Stimulated activated CD8-positive, alpha-beta memory T cell treated with anti-CD3 and anti-CD28 coated beads, Interleukin-7, amount 100 ng/mL, for 1 hour (primary cell): ENCODE measurements around the gene CACHD1.

Experiments used
- DNase-seq, 2 donors: peaks; one replicate each; pipeline ENCODE4 v3.0.0-alpha.2; 2020; ENCODE audit warnings: low read depth in 2 of 2

The CACHD1 gene

GRCh38 chr1:64523413-64524337 lies 53.7 kb downstream of the CACHD1 start:
- DNase-seq: no peak

- no peak for DNase-seq
Observed at GRCh38 chr1:64524614-64525013, 54.7 kb downstream of the CACHD1 start.

DNA sequence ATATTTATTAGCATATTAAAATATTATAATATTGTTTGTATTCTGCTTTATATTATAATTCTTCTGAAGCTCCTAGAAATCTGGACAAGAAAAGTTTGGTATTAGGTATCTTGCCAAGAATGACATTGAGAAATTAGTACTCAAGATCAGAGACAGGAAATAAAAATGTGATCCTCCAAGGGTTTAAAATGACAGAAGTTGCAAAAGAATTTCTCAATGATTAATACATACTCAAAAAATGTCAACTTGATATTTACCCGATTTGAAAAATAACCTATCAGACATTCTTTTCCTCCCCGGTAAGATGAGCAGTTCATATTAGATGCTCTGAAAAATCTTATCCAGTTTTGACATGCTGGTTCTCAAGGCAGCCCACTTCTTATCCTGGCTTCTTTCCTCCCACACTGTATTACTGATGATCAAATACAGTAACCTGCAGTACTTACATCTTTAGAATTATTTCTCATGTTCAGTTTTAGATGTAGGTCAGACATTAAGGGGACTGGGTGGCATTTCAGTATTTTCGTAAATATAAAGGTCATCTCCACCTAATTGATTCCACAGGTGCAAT lies 55.3 kb downstream of the CACHD1 start:
- DNase-seq: no peak

DNA sequence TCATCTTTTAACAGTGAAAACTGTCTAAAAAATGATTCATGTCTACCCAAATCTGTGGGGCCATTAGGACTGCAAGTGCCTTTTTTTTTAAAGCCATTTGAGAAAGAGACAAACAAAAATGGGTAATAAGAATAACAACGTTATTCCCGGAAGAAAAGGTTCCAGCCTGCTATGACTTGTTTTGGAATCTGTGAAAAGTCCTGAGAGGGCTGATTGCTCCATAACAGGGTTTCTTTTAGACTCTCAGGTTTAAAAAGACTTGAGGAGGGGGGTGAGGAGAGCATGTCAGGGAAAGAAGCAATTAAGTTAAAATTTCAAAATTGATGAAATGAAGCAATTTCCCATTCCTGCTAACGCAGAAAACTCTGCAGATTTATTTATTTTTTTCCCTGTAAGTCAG lies 56.4 kb downstream of the CACHD1 start:
- DNase-seq: no peak

DNA sequence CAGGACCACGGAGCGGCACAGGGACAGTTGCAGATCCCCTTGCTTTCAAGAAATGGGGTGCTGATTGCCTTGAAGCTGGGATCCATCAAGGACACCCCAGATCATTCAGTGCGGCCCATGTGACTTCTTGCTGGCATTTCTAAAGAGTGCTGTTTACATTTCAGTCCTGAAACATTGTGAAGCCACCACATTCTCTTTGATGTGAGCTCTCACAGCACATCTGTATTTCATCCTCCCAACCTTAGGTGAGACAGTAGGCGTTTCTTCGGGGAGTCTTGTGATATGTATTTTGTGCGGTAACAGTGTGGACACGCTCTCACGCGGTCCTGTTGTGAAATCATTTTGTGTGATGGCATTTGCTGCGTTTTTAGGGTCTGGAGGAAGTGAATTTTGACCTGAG lies 57.2 kb downstream of the CACHD1 start:
- no peak for DNase-seq

GRCh38 chr1:64527786-64528185 lies 57.9 kb downstream of the CACHD1 start:
- DNase-seq: no peak

DNA sequence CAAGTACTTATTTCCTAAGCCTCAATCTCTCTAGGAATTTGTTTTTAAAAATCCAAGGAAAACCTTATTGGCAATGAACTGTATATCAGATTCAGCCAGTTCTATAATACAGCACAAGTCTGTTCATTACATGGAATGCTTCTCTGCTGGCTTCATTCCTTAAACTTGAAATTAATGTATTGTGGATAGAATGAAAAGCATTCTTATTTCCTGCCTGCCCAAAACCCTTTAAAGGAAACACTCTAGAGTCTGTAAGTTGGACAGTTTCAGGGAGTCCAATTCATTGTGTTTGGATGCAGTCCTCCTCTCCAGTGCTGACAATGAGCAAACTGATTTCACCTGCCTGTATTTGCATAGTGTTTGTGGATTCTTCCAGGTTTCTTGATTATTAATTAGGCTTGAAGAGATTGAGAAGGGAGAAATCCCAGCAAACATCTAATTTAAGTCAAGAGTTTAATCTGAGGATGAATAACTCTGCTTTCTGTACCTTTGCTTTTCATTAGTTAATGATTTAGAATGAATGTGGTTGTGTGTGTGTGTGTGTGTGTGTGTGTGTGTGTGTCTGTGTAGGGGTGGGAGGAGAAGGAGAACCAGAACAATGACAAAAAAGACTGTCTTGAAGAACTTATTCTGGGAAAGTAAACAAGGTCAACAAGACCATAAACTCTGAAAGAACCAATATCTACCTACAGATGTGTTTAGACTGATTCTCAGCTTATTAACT lies 61.2 kb downstream of the CACHD1 start:
- no peak for DNase-seq

DNA sequence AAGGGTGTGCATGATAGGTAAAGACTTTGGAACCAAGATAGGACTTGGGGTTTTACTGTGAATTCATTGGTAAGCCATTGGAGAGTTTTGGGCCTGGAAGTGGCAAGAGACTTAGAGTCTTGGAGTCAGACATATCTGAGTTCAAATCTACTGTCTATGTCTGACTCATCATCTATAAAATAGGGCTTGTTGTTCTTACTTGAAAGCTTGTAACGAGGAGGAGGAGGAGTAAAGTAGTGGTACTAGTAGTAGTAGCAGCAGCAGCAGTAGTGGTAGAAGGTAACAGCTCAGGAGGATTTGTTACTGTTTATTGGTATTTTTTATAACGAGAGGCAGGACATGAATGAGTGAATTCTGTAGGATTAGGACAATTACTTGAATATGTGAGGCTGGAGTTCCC lies 62.7 kb downstream of the CACHD1 start:
- no peak for DNase-seq

DNA sequence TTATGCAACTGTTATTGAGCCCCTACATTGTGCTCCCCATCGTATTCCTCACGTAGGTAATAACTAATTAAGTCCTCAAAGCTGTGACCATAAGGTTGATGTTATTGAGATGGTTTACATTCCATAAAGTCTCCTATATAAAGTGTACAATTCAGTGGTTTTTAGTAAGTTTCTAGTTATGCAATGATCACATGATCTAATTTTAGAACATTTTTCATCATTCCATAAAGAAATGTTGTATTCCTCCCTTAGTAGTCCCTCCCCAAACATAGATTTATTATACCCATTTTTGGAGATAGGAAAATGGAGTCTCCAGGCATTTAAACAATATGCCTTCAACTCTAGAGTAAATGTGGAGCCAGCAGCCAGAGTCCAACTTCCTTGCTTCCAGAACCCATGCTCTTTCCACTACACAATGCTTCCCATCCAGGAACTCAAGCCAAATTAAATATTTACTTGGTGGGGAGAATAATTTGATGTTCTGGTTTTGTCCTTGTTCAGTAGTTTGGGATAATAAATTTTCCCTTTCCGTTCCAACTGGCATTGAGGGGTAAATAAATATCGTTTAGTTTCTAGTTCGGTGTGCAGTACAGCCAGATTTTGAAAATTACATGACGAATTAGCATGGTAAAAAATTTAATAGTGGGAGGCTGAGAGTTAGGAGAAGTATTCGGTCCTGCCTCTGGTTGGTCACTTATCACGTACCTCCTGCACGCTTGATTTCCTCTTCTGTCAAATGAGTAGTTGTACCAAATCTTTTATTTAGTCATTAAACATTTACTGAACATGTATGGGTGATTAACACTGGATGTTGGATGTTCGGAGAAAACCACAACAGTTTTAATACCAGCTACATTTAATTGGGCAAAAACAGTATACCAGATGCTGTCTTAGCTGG lies 66.3 kb downstream of the CACHD1 start:
- DNase-seq: no peak

DNA sequence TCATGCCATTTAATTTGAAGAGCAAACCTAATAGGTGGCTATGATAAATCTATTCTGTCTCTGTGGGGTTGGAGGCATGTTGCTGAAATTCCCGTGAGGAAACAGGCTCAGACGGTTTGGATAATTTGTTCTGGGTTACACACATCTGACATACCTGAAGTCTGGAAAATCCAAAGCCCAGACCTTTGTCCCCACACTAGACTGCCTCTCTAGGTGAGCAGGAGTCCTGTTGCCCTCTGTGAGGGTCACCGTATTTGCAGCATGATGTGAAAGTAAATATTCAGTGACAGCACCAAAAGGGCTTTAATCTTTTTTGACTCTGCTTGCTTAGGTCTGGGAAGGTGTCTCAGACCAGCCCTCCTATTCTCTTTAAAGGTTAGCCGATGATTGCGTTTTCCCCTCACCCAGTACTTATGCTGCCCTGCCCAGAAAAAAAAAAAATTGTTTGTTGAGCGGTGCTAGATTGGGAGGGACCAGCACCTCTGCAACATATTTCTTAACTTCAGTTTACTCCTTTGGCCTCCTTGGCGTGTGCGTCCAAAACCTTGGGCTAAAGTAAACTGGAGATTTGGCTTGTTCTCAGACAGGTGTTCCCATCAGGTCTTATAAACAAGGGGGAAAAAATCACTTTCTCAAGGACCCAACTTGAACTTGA lies 67.0 kb downstream of the CACHD1 start:
- no peak for DNase-seq

- no peak for DNase-seq
Observed at GRCh38 chr1:64537942-64538341, 68.0 kb downstream of the CACHD1 start.

DNA sequence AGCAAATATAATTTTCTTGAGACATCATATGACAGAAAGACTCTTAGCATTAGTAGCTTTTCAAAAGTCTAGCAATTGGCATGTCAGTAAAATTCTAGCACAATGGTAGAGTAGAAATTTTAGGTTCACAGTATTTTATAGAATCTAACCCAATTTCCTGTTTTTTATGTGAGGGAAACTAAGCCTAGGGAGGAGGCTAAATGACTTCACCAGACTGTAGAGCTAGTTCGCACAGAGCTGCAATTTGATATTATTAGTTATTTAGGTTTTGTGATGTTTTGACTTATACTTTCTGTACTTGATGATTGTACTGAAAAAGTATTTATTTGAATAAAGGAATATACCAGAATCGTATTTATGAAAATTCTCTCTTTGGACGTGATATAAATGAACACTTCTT lies 68.5 kb downstream of the CACHD1 start:
- DNase-seq: no peak

- DNase-seq: no peak
Observed at GRCh38 chr1:64539289-64539688, 69.4 kb downstream of the CACHD1 start.

- DNase-seq: no peak
Observed at GRCh38 chr1:64539781-64540218, 69.9 kb downstream of the CACHD1 start.

GRCh38 chr1:64540265-64540791 lies 70.4 kb downstream of the CACHD1 start:
- no peak for DNase-seq

DNA sequence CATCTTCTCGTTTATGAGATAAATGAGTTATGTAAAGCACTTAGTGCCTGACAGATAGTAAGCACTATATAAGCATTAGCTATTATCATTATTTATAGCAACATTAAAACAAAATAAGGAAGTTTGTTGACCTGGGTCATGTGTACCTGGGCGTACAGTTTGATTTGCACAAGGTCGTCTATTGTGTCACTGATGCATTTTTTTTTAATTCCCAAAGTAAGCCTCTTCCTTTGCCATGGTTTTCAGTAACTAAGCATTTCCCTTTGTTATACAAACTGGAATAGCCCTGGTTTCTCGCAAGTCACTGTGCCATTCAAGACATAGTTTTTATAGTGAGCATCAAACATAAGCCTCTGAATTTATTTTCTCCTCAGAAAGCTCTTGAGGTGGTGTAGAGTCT lies 72.2 kb downstream of the CACHD1 start:
- no peak for DNase-seq

- DNase-seq: no peak
Observed at GRCh38 chr1:64543831-64544230, 73.9 kb downstream of the CACHD1 start.

GRCh38 chr1:64545118-64545843 lies 75.4 kb downstream of the CACHD1 start:
- no peak for DNase-seq

DNA sequence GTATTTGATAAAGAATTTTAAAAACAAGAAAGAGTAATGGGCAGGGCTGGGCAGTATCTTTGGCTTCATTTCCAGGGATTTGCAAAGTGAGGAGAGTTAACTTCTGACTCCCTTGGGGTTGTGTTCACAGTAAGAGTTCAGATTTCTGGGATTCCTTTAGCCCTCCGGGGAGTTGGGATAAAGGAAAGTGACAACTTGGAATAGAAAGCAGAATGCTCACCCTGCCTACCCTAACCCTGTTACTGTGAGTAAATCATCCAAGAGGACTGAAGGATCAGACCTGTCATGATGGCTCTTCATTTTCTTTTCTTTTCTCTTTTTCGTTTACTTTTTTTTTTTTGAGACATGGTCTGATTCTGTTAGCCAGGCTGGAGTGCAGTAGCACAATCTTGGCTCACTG lies 76.1 kb downstream of the CACHD1 start:
- DNase-seq: no peak
